A549 treated with AZD9567 at 1 μM for 4 hours (cell line): ENCODE results near the gene LANCL1. TPM values are rescaled to one million over a fixed set of nuclear protein-coding genes. Genes with fewer than 3 reads are reported as not detected.

Experiments used
- total RNA-seq: library from RNA; stranded (reverse); fragments of 200-300 nt; extraction: Qiagen RNA extraction; gene quantifications from 5 replicates; pipeline ENCODE4 v1.2.3, GENCODE V29; 2022; ENCODE audit not compliant: insufficient read depth

LANCL1 gene, protein sequence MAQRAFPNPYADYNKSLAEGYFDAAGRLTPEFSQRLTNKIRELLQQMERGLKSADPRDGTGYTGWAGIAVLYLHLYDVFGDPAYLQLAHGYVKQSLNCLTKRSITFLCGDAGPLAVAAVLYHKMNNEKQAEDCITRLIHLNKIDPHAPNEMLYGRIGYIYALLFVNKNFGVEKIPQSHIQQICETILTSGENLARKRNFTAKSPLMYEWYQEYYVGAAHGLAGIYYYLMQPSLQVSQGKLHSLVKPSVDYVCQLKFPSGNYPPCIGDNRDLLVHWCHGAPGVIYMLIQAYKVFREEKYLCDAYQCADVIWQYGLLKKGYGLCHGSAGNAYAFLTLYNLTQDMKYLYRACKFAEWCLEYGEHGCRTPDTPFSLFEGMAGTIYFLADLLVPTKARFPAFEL
- 20.2 to 28.8 TPM (median 27.7 TPM) in 5 replicates for total RNA-seq

DNA sequence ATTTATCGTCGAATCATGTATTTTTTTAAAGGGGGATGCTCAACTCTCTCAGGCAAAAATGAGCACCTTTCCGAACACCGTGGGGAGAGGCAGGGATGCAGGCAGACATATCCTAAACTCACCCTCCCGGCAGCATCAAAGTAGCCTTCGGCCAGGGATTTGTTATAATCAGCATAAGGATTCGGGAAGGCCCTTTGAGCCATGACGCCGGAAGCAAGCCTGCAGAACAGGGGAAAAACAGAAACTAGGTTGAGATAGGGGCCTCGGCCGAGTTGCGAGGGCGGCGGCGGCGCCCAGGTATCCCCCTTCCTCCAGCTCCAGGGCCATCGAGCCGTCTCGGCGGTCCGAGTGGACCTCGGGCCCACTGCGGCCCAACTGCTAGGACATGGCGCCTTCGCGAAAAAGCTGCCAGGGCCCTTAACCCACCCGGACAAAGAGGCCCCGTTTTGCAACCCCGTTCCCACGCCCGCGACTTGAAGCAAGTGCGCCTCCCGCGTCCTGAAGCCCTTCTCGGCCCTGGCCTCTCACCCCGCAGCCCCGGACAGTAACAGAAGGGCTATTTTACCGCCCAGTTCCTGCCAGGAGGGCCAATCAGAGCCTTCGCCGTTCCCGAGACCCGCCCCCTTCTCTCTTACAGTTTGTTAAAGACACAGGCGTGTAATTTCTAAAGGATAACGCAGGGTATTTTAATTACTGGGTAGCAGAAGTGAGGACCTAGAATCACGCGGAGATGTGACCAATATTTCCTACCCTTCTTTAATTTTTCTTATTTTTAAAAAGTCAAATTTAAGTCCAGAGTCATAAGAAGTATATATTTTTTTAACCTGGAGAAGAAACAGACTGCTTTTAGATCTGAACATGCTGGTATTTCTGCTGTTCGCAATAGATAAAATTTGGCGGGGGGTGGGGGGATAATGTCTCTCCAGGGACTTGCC lies at the start of gene LANCL1:
Gene LANCL1, minus strand, starts transcription at position 566 of the 935 bp plus-strand sequence. Its CDS starts 363 bp downstream, at position 203.

Other genes starting within 250 kb of the LANCL1 start
- gene MYL1, start 161.6 kb downstream of the LANCL1 start, total RNA-seq, result not detected in 5 replicates
- 9.9 to 18.4 TPM (median 12.2 TPM) in 5 replicates for gene CPS1, start 79.8 kb upstream of the LANCL1 start, total RNA-seq